Measurements from ENCODE around the gene PIK3CB. TPM values are rescaled to one million over a fixed set of nuclear protein-coding genes. Genes with fewer than 3 reads are reported as not detected.

PIK3CB gene
- total RNA-seq, 5 donors from 2014 or later (not counting 1 experiment from before 2014, with no cell fraction given), result 25.2 to 34.4 (median 30.9) TPM

GRCh38 chr3:138862531-138862923, 27.8 kb upstream of the PIK3CB start:
- no peaks in the 10 kb centered on the region for H3K27me3 ChIP-seq (replicated peaks in 1 of 2; ENCODE audit: control insufficient read depth in 2 of 2, extremely low read depth in 1 of 2, insufficient read depth in 2 of 2, low read length in 1 of 2)
- H3K4me3 ChIP-seq (ENCODE audit: control insufficient read depth in 1 of 2, extremely low read depth in 1 of 2, low read length in 1 of 2), result no peak overlapping the region
- Mint-ChIP-seq H3K27ac (no peak overlapping the region), H3K4me3 (no peak overlapping the region), H3K36me3 (no peaks in the 10 kb centered on the region), H3K27me3 (no peaks in the 10 kb centered on the region), H3K4me1 (peaks cover 0 to 1% (median 0%) of the 10 kb centered on the region in 3 donors), H3K9me3 (no peaks in the 10 kb centered on the region)
- DNase-seq (no peak), ATAC-seq (replicated peaks in 1 of 4) (no peak)
- no peaks in the 10 kb centered on the region for H3K36me3 ChIP-seq (ENCODE audit: control insufficient read depth in 2 of 2, extremely low read depth in 1 of 2, insufficient read depth in 1 of 2, low read length in 1 of 2)
- no peak overlapping the region for H3K27ac ChIP-seq (ENCODE audit: low read length)
- H3K4me1 ChIP-seq (ENCODE audit: control insufficient read depth in 1 of 2, extremely low read depth in 1 of 2, insufficient read depth in 2 of 2, low read length in 2 of 2), result no peaks in the 10 kb centered on the region
- POLR2A ChIA-PET, result interaction anchor here in 1 of 2 donors (0.6 kb wide), 2 partner anchors 77 to 151 kb away, joined by 5 to 9 read pairs; no protein-coding TSS in a partner anchor
- H3K9me3 ChIP-seq, result no peaks in the 10 kb centered on the region
- WGBS (ENCODE audit: insufficient coverage), result 77% methylated on average over 1 of the region's 4 CpGs
- CTCF ChIA-PET, result interaction anchor here in 1 of 2 donors (0.6 kb wide), 1 partner anchor 18 kb away, joined by 3 read pairs; no protein-coding TSS in a partner anchor

- Mint-ChIP-seq H3K9me3 (no peaks in the 10 kb centered on the region), H3K36me3 (no peaks in the 10 kb centered on the region), H3K27ac (no peak overlapping the region), H3K27me3 (no peaks in the 10 kb centered on the region), H3K4me1 (peaks cover 0 to 1% (median 0%) of the 10 kb centered on the region in 3 donors), H3K4me3 (no peak overlapping the region)
- Histone ChIP-seq H3K27me3 (replicated peaks in 1 of 2; ENCODE audit: control insufficient read depth in 2 of 2, extremely low read depth in 1 of 2, insufficient read depth in 2 of 2, low read length in 1 of 2) (no peaks in the 10 kb centered on the region), H3K4me1 (ENCODE audit: control insufficient read depth in 1 of 2, extremely low read depth in 1 of 2, insufficient read depth in 2 of 2, low read length in 2 of 2) (no peaks in the 10 kb centered on the region), H3K4me3 (ENCODE audit: control insufficient read depth in 1 of 2, extremely low read depth in 1 of 2, low read length in 1 of 2) (no peak overlapping the region), H3K27ac (ENCODE audit: low read length) (no peak overlapping the region), H3K36me3 (ENCODE audit: control insufficient read depth in 2 of 2, extremely low read depth in 1 of 2, insufficient read depth in 1 of 2, low read length in 1 of 2) (no peaks in the 10 kb centered on the region), H3K9me3 (no peaks in the 10 kb centered on the region)
- ChIA-PET CTCF (no interaction called here), POLR2A (no interaction called here)
- ATAC-seq (replicated peaks in 1 of 4) (no peak), DNase-seq (no peak)
- 100% methylated on average over 3 of the region's 5 CpGs for WGBS (ENCODE audit: insufficient coverage)
Measured at GRCh38 chr3:138861798-138862197, 27.1 kb upstream of the PIK3CB start.

GRCh38 chr3:138856799-138857198, 22.1 kb upstream of the PIK3CB start:
- Mint-ChIP-seq H3K27me3 (peaks cover 0 to 4% of the 10 kb centered on the region in 2 donors), H3K4me3 (no peak overlapping the region), H3K9me3 (no peaks in the 10 kb centered on the region), H3K27ac (no peak overlapping the region), H3K4me1 (no peaks in the 10 kb centered on the region), H3K36me3 (no peaks in the 10 kb centered on the region)
- H3K36me3 ChIP-seq (ENCODE audit: control insufficient read depth in 2 of 2, extremely low read depth in 1 of 2, insufficient read depth in 1 of 2, low read length in 1 of 2), result no peaks in the 10 kb centered on the region
- ATAC-seq (replicated peaks in 1 of 4), result no peak
- H3K9me3 ChIP-seq, result no peaks in the 10 kb centered on the region
- WGBS (ENCODE audit: insufficient coverage), result no CpG with 5 or more reads among the region's 3 CpGs
- H3K4me1 ChIP-seq (ENCODE audit: control insufficient read depth in 1 of 2, extremely low read depth in 1 of 2, insufficient read depth in 2 of 2, low read length in 2 of 2), result no peaks in the 10 kb centered on the region
- no peak overlapping the region for H3K4me3 ChIP-seq (ENCODE audit: control insufficient read depth in 1 of 2, extremely low read depth in 1 of 2, low read length in 1 of 2)
- DNase-seq, result no peak
- ChIA-PET CTCF (interaction anchor here in 1 of 2 donors (0.6 kb wide), 1 partner anchor 75 kb away, joined by 4 read pairs; no protein-coding TSS in a partner anchor), POLR2A (no interaction called here)
- no peak overlapping the region for H3K27ac ChIP-seq (ENCODE audit: low read length)
- H3K27me3 ChIP-seq (replicated peaks in 1 of 2; ENCODE audit: control insufficient read depth in 2 of 2, extremely low read depth in 1 of 2, insufficient read depth in 2 of 2, low read length in 1 of 2), result no peaks in the 10 kb centered on the region

GRCh38 chr3:138854940-138855339, 20.2 kb upstream of the PIK3CB start:
- Histone ChIP-seq H3K4me3 (ENCODE audit: control insufficient read depth in 1 of 2, extremely low read depth in 1 of 2, low read length in 1 of 2) (no peak overlapping the region), H3K36me3 (ENCODE audit: control insufficient read depth in 2 of 2, extremely low read depth in 1 of 2, insufficient read depth in 1 of 2, low read length in 1 of 2) (no peaks in the 10 kb centered on the region), H3K27ac (ENCODE audit: low read length) (no peak overlapping the region), H3K4me1 (ENCODE audit: control insufficient read depth in 1 of 2, extremely low read depth in 1 of 2, insufficient read depth in 2 of 2, low read length in 2 of 2) (no peaks in the 10 kb centered on the region), H3K27me3 (replicated peaks in 1 of 2; ENCODE audit: control insufficient read depth in 2 of 2, extremely low read depth in 1 of 2, insufficient read depth in 2 of 2, low read length in 1 of 2) (no peaks in the 10 kb centered on the region), H3K9me3 (no peaks in the 10 kb centered on the region)
- Mint-ChIP-seq H3K27ac (no peak overlapping the region), H3K4me1 (no peaks in the 10 kb centered on the region), H3K4me3 (no peak overlapping the region), H3K9me3 (no peaks in the 10 kb centered on the region), H3K36me3 (no peaks in the 10 kb centered on the region), H3K27me3 (peaks cover 0 to 4% of the 10 kb centered on the region in 2 donors)
- ChIA-PET POLR2A (no interaction called here), CTCF (interaction anchor here (1.2 to 1.3 kb wide), 2 partner anchors 61 to 70 kb away, joined by 3 read pairs; no protein-coding TSS in a partner anchor)
- DNase-seq, result no peak
- no peak for ATAC-seq (replicated peaks in 1 of 4)
- WGBS (ENCODE audit: insufficient coverage), result 94% methylated on average over 4 of the region's 7 CpGs

GRCh38 chr3:138854204-138854603, 19.5 kb upstream of the PIK3CB start:
- no peak overlapping the region for H3K27ac Mint-ChIP-seq
- H3K9me3 ChIP-seq, result no peaks in the 10 kb centered on the region
- ChIA-PET CTCF (interaction anchor here (0.7 to 1.3 kb wide), 5 partner anchors 61 to 490 kb away, joined by 3 to 8 read pairs (median 3); partner anchors contain the start of gene MRPS22 (in 1 of the 2)), POLR2A (no interaction called here)
- no peaks in the 10 kb centered on the region for H3K36me3 Mint-ChIP-seq
- WGBS (ENCODE audit: insufficient coverage), result no CpG with 5 or more reads among the region's 3 CpGs
- H3K27me3 ChIP-seq (replicated peaks in 1 of 2; ENCODE audit: control insufficient read depth in 2 of 2, extremely low read depth in 1 of 2, insufficient read depth in 2 of 2, low read length in 1 of 2), result no peaks in the 10 kb centered on the region
- no peak overlapping the region for H3K4me3 ChIP-seq (ENCODE audit: control insufficient read depth in 1 of 2, extremely low read depth in 1 of 2, low read length in 1 of 2)
- no peak for ATAC-seq (replicated peaks in 1 of 4)
- peaks cover 0 to 4% of the 10 kb centered on the region in 2 donors for H3K27me3 Mint-ChIP-seq
- no peaks in the 10 kb centered on the region for H3K9me3 Mint-ChIP-seq
- DNase-seq, result no peak
- no peaks in the 10 kb centered on the region for H3K4me1 ChIP-seq (ENCODE audit: control insufficient read depth in 1 of 2, extremely low read depth in 1 of 2, insufficient read depth in 2 of 2, low read length in 2 of 2)
- no peak overlapping the region for H3K4me3 Mint-ChIP-seq
- H3K27ac ChIP-seq (ENCODE audit: low read length), result no peak overlapping the region
- no peaks in the 10 kb centered on the region for H3K36me3 ChIP-seq (ENCODE audit: control insufficient read depth in 2 of 2, extremely low read depth in 1 of 2, insufficient read depth in 1 of 2, low read length in 1 of 2)
- no peaks in the 10 kb centered on the region for H3K4me1 Mint-ChIP-seq

GRCh38 chr3:138850151-138850550, 15.4 kb upstream of the PIK3CB start:
- no peak for DNase-seq
- no peak for ATAC-seq (replicated peaks in 1 of 4)

More at GRCh38 chr3:138850151-138850550, 15.4 kb upstream of the PIK3CB start:
- H3K27ac ChIP-seq (ENCODE audit: low read length), result no peak overlapping the region
- no peaks in the 10 kb centered on the region for H3K36me3 Mint-ChIP-seq
- H3K27me3 ChIP-seq (replicated peaks in 1 of 2; ENCODE audit: control insufficient read depth in 2 of 2, extremely low read depth in 1 of 2, insufficient read depth in 2 of 2, low read length in 1 of 2), result peaks cover 0 to under 1% of the 10 kb centered on the region in 2 experiments
- 100% methylated on average over 2 of the region's 3 CpGs for WGBS (ENCODE audit: insufficient coverage)
- H3K27ac Mint-ChIP-seq, result no peak overlapping the region
- H3K27me3 Mint-ChIP-seq, result peaks cover 0 to under 1% of the 10 kb centered on the region in 2 donors
- no peaks in the 10 kb centered on the region for H3K9me3 ChIP-seq
- H3K4me1 ChIP-seq (ENCODE audit: control insufficient read depth in 1 of 2, extremely low read depth in 1 of 2, insufficient read depth in 2 of 2, low read length in 2 of 2), result no peaks in the 10 kb centered on the region
- H3K4me1 Mint-ChIP-seq, result no peaks in the 10 kb centered on the region
- no peak overlapping the region for H3K4me3 Mint-ChIP-seq
- H3K36me3 ChIP-seq (ENCODE audit: control insufficient read depth in 2 of 2, extremely low read depth in 1 of 2, insufficient read depth in 1 of 2, low read length in 1 of 2), result no peaks in the 10 kb centered on the region
- ChIA-PET POLR2A (no interaction called here), CTCF (interaction anchor here in 1 of 2 donors (0.7 kb wide), 1 partner anchor 9 kb away, joined by 3 read pairs; no protein-coding TSS in a partner anchor)
- no peak overlapping the region for H3K4me3 ChIP-seq (ENCODE audit: control insufficient read depth in 1 of 2, extremely low read depth in 1 of 2, low read length in 1 of 2)
- no peaks in the 10 kb centered on the region for H3K9me3 Mint-ChIP-seq
